Caco-2 (cell line): ENCODE measurements around the gene SCMH1. TPM values are rescaled to one million over a fixed set of nuclear protein-coding genes. Genes with fewer than 3 reads are reported as not detected.

Experiments
- BruUV-seq: library from RNA; stranded (reverse); fragments of 400-500 nt; replicated peaks from 2 replicates; lab custom pipeline; 2021; lab: Mats Ljungman, UMichigan
- CTCF ChIA-PET: fragments of 300-600 bp; sonication (Branson Sonifier 250); formaldehyde crosslinking; loops from one replicate; lab custom pipeline; 2022; ENCODE audit warnings: antibody characterized with exemption; lab: Charles Lee
- POLR2A ChIA-PET: fragments of 300-600 bp; sonication (Branson Sonifier 250); formaldehyde crosslinking; loops from one replicate; lab custom pipeline; 2022; ENCODE audit warnings: antibody characterized with exemption; lab: Charles Lee
- DNase-seq, 2 experiments: peaks; one replicate each; pipeline versions ENCODE4 v3.0.0 to v3.0.0-alpha.2; 2020 to 2022
- H3K27me3 ChIP-seq: replicated peaks from 2 replicates; pipeline ENCODE4 v1.6.0; 2011; ENCODE audit warnings: low read length; ENCODE audit not compliant: control insufficient read depth, insufficient read depth
- H3K36me3 ChIP-seq: 2 replicates; pipeline ENCODE4 v1.5.1; 2011; ENCODE audit warnings: low read length; ENCODE audit not compliant: control insufficient read depth, insufficient read depth
- H3K4me1 ChIP-seq: fragments of 250-450 bp; sonication (Bioruptor Pico); 2 replicates; pipeline ENCODE4 v1.5.1; 2020; ENCODE audit warnings: mild to moderate bottlenecking
- H3K4me3 ChIP-seq: 2 replicates; pipeline ENCODE4 v1.5.1; 2011; ENCODE audit warnings: low read depth, mild to moderate bottlenecking, control low read depth, low read length
- H3K9me3 ChIP-seq: fragments of 250-450 bp; sonication (Bioruptor Pico); 2 replicates; pipeline ENCODE4 v1.5.1; 2020; ENCODE audit warnings: mild to moderate bottlenecking, moderate library complexity
- H3K27ac Mint-ChIP-seq: one replicate; pipeline ENCODE4 v1.8.0; 2022; ENCODE audit warnings: mixed read lengths; ENCODE audit not compliant: unreplicated experiment
- H3K27me3 Mint-ChIP-seq: one replicate; pipeline ENCODE4 v1.8.0; 2022; ENCODE audit warnings: mixed read lengths; ENCODE audit not compliant: insufficient read depth, unreplicated experiment
- H3K36me3 Mint-ChIP-seq: one replicate; pipeline ENCODE4 v1.8.0; 2022; ENCODE audit warnings: mild to moderate bottlenecking, mixed read lengths; ENCODE audit not compliant: insufficient read depth, unreplicated experiment
- H3K4me1 Mint-ChIP-seq: one replicate; pipeline ENCODE4 v1.8.0; 2022; ENCODE audit warnings: low read depth, mixed read lengths; ENCODE audit not compliant: unreplicated experiment
- H3K4me3 Mint-ChIP-seq: one replicate; pipeline ENCODE4 v1.8.0; 2022; ENCODE audit warnings: mild to moderate bottlenecking, moderate library complexity, mixed read lengths; ENCODE audit not compliant: unreplicated experiment
- H3K9me3 Mint-ChIP-seq: one replicate; pipeline ENCODE4 v1.8.0; 2022; ENCODE audit warnings: mixed read lengths; ENCODE audit not compliant: unreplicated experiment
- intact Hi-C: fragments of 100-400 bp; cut with micrococcal nuclease; formaldehyde crosslinking; loops from one replicate; pipeline ENCODE4 v1.10.0; 2022; ENCODE audit not compliant: unreplicated experiment
- total RNA-seq: library from RNA; stranded (reverse); gene quantifications from 2 replicates; pipeline ENCODE4 v1.2.3, GENCODE V29; 2022
- TF ChIP-seq, protein P1 (sequence below), 2 experiments: fragments of 200-600 bp in 1 of 2; IDR thresholded peaks; 1 replicate in 1 of 2; 2 replicates in 1 of 2; pipeline versions ENCODE4 v1.5.1 to v1.8.0; 2011 to 2022; ENCODE audit warnings: antibody characterized with exemption in 1 of 2, control low read depth in 1 of 2, inconsistent platforms in 1 of 2, low read depth in 1 of 2, low read length in 1 of 2, mild to moderate bottlenecking in 1 of 2, moderate library complexity in 1 of 2; ENCODE audit not compliant: insufficient read depth in 1 of 2, severe bottlenecking in 1 of 2, unreplicated experiment in 1 of 2

SCMH1 gene
- total RNA-seq, 1 experiment from 2014 or later, result 27.6 TPM

DNA sequence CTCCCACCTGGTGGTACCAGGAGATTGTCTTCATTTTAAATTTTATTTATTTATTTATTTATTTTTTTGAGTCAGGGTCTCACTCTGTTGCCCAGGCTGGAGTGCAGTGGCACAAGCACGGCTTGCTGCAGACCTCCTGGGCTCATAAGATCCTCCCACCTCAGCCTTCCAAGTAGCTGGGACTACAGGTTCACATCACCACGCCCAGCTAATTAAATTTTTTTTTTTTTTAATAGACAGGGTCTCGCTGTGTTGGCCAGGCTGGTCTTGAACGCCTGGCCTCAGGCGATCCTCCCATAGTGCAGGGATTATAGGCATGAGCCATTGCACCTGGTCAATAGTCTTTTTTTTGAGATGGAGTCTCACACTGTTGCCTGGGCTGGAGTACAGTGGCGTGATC, 229.1 kb downstream of the SCMH1 start:
- H3K27me3 ChIP-seq, result no peaks in the 10 kb centered on the region
- no TSS peak for BruUV-seq
- Mint-ChIP-seq H3K27ac (no peak overlapping the region), H3K4me1 (no peaks in the 10 kb centered on the region), H3K4me3 (no peak overlapping the region), H3K36me3 (peaks cover 76% of the 10 kb centered on the region), H3K27me3 (no peaks in the 10 kb centered on the region), H3K9me3 (no peaks in the 10 kb centered on the region)
- no peak overlapping the region for H3K4me3 ChIP-seq
- ChIA-PET CTCF (no interaction called here), POLR2A (no interaction called here)
- H3K9me3 ChIP-seq, result no peaks in the 10 kb centered on the region
- TF ChIP-seq, protein P1, sequence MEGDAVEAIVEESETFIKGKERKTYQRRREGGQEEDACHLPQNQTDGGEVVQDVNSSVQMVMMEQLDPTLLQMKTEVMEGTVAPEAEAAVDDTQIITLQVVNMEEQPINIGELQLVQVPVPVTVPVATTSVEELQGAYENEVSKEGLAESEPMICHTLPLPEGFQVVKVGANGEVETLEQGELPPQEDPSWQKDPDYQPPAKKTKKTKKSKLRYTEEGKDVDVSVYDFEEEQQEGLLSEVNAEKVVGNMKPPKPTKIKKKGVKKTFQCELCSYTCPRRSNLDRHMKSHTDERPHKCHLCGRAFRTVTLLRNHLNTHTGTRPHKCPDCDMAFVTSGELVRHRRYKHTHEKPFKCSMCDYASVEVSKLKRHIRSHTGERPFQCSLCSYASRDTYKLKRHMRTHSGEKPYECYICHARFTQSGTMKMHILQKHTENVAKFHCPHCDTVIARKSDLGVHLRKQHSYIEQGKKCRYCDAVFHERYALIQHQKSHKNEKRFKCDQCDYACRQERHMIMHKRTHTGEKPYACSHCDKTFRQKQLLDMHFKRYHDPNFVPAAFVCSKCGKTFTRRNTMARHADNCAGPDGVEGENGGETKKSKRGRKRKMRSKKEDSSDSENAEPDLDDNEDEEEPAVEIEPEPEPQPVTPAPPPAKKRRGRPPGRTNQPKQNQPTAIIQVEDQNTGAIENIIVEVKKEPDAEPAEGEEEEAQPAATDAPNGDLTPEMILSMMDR (IDR thresholded peaks at IDR 0.05; ENCODE audit: insufficient read depth in 1 of 2, low read depth in 1 of 2, low read length in 1 of 2, severe bottlenecking in 1 of 2, unreplicated experiment in 1 of 2), result no peak
- no peaks in the 10 kb centered on the region for H3K4me1 ChIP-seq
- DNase-seq, result no peak
- intact Hi-C loops, result no loop called here
- no peaks in the 10 kb centered on the region for H3K36me3 ChIP-seq

DNA sequence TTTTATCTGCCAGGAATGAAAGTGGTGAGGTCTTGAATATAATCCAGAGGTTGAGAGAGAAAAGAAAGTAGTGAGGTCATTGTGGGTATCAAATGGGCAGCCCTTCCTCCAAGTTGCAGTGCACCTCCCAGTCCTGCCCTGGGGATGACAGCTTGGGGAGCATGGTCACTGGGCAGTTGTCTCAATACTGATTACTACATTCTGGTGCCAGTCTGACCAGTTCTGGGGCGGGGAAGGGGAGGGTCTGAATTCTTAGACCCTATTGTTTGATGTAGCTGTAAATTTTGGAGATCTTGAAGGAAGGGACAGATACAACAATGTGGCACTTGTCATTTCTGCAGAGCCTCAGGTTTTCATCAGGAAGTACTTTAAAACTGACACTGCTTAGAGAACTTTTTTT, 231.8 kb downstream of the SCMH1 start:
- intact Hi-C loops, result no loop called here
- no peak overlapping the region for H3K4me3 ChIP-seq
- ChIA-PET POLR2A (no interaction called here), CTCF (no interaction called here)
- Mint-ChIP-seq H3K27me3 (no peaks in the 10 kb centered on the region), H3K9me3 (no peaks in the 10 kb centered on the region), H3K4me3 (no peak overlapping the region), H3K36me3 (peaks cover 81% of the 10 kb centered on the region), H3K27ac (no peak overlapping the region), H3K4me1 (no peaks in the 10 kb centered on the region)
- H3K27me3 ChIP-seq, result no peaks in the 10 kb centered on the region
- no peaks in the 10 kb centered on the region for H3K36me3 ChIP-seq
- no peak for DNase-seq
- H3K4me1 ChIP-seq, result no peaks in the 10 kb centered on the region
- no peaks in the 10 kb centered on the region for H3K9me3 ChIP-seq
- TF ChIP-seq, protein P1 (IDR thresholded peaks at IDR 0.05; ENCODE audit: insufficient read depth in 1 of 2, low read depth in 1 of 2, low read length in 1 of 2, severe bottlenecking in 1 of 2, unreplicated experiment in 1 of 2), result no peak
- no TSS peak for BruUV-seq

GRCh38 chr1:41009466-41009865, 232.6 kb downstream of the SCMH1 start:
- H3K27me3 Mint-ChIP-seq, result no peaks in the 10 kb centered on the region
- ChIA-PET POLR2A (no interaction called here), CTCF (no interaction called here)
- no TSS peak for BruUV-seq
- Histone ChIP-seq H3K4me1 (no peaks in the 10 kb centered on the region), H3K4me3 (no peak overlapping the region), H3K27me3 (no peaks in the 10 kb centered on the region), H3K9me3 (no peaks in the 10 kb centered on the region), H3K36me3 (no peaks in the 10 kb centered on the region)
- TF ChIP-seq, protein P1 (IDR thresholded peaks at IDR 0.05; ENCODE audit: insufficient read depth in 1 of 2, low read depth in 1 of 2, low read length in 1 of 2, severe bottlenecking in 1 of 2, unreplicated experiment in 1 of 2), result no peak
- intact Hi-C loops, result no loop called here
- no peak for DNase-seq
- H3K36me3 Mint-ChIP-seq, result peaks cover 84% of the 10 kb centered on the region
- no peaks in the 10 kb centered on the region for H3K4me1 Mint-ChIP-seq
- no peaks in the 10 kb centered on the region for H3K9me3 Mint-ChIP-seq
- H3K27ac Mint-ChIP-seq, result no peak overlapping the region
- H3K4me3 Mint-ChIP-seq, result no peak overlapping the region
